K562 (cell line): ENCODE results near the gene NRXN3. TPM values are rescaled to one million over a fixed set of nuclear protein-coding genes. Genes with fewer than 3 reads are reported as not detected.

Source experiments
- ATAC-seq: fragments of 200-7000 bp; cut with Tn5 transposase; 3 replicates; pipeline ENCODE4 v1.9.1; 2020; ENCODE audit warnings: moderate library complexity
- BruUV-seq: library from RNA; stranded (reverse); fragments of 400-500 nt; replicated peaks from 2 replicates; lab custom pipeline; 2021; lab: Mats Ljungman, UMichigan
- CTCF ChIA-PET: fragments of 300-600 bp; formaldehyde crosslinking; extraction: SDS; loops from one replicate; lab custom pipeline; 2021; ENCODE audit warnings: low intra/inter-chr PET ratio; lab: Yijun Ruan, JAX
- POLR2A ChIA-PET: fragments of 300-600, 350-650 bp; sonication (Branson Sonifier 250); formaldehyde crosslinking; extraction: SDS; loops from one replicate; lab custom pipeline; 2021; ENCODE audit warnings: antibody characterized with exemption, inconsistent platforms; lab: Yijun Ruan, JAX
- DNase-seq, 4 experiments: peaks; one replicate each; pipeline versions ENCODE4 v3.0.0 to v3.0.0-alpha.2; 2011 to 2018; ENCODE audit warnings: low spot score in 3 of 4, mixed read lengths in 3 of 4; ENCODE audit errors: extremely low read depth in 1 of 4
- FAIRE-seq: peaks from 2 replicates; lab custom pipeline; 2011; peaks lifted over from hg19 to GRCh38; lab: Jason Lieb, UNC
- H2AFZ ChIP-seq: 2 replicates; pipeline ENCODE4 v1.6.0; 2011; ENCODE audit warnings: low read depth, low read length, control low read depth, inconsistent platforms
- H3K27ac ChIP-seq: fragments of 200-600 bp; 3 replicates; pipeline ENCODE4 v1.8.0; 2011; ENCODE audit warnings: low read depth, mild to moderate bottlenecking, control low read depth, inconsistent platforms, low read length, moderate library complexity, mixed read lengths; ENCODE audit errors: extremely low read depth
- H3K27me3 ChIP-seq, 2 experiments: fragments of 300-600 bp in 1 of 2; 2 replicates in 1 of 2; 3 replicates in 1 of 2; pipeline versions ENCODE4 v1.6.0 to v1.8.0; 2011; ENCODE audit warnings: inconsistent platforms in 2 of 2, low read length in 2 of 2, mild to moderate bottlenecking in 1 of 2, mixed read lengths in 1 of 2, moderate library complexity in 1 of 2; ENCODE audit not compliant: control insufficient read depth in 2 of 2, insufficient read depth in 2 of 2
- H3K36me3 ChIP-seq: fragments of 300-600 bp; 3 replicates; pipeline ENCODE4 v1.8.0; 2011; ENCODE audit warnings: mild to moderate bottlenecking, low read length, inconsistent platforms; ENCODE audit not compliant: control insufficient read depth, insufficient read depth
- H3K4me1 ChIP-seq, 2 experiments: fragments of 200-600 bp in 1 of 2; replicated peaks in 1 of 2; 2 replicates in 1 of 2; 3 replicates in 1 of 2; pipeline versions ENCODE4 v1.5.1 to v1.8.0; 2011; ENCODE audit warnings: inconsistent platforms in 2 of 2, low read length in 2 of 2, mild to moderate bottlenecking in 1 of 2, mixed read lengths in 1 of 2, moderate library complexity in 1 of 2; ENCODE audit not compliant: control insufficient read depth in 2 of 2, insufficient read depth in 2 of 2
- H3K4me2 ChIP-seq: 2 replicates; pipeline ENCODE4 v1.6.1; 2011; ENCODE audit warnings: low read length, control low read depth, inconsistent platforms, mixed read lengths; ENCODE audit not compliant: insufficient read depth
- H3K4me3 ChIP-seq: fragments of 200-600 bp; sonication (generic), shearing (Covaris generic); 2 replicates; pipeline ENCODE4 v1.5.1; 2016; ENCODE audit warnings: control low read depth, inconsistent platforms
- H3K79me2 ChIP-seq: fragments of 200-600 bp; 3 replicates; pipeline ENCODE4 v1.8.0; 2011; ENCODE audit warnings: low read length, inconsistent platforms; ENCODE audit not compliant: control insufficient read depth, insufficient read depth
- H3K9ac ChIP-seq, 2 experiments: 2 replicates each; pipeline versions ENCODE4 v1.6.0 to v1.6.1; 2011; ENCODE audit warnings: low read depth in 2 of 2, low read length in 2 of 2, control low read depth in 1 of 2, inconsistent platforms in 1 of 2, mild to moderate bottlenecking in 1 of 2, mixed read lengths in 1 of 2; ENCODE audit not compliant: insufficient read depth in 1 of 2
- H3K9me1 ChIP-seq: one replicate; pipeline ENCODE4 v1.6.0; 2011; ENCODE audit warnings: inconsistent platforms, mild to moderate bottlenecking, low read length, moderate library complexity; ENCODE audit not compliant: control insufficient read depth, insufficient read depth
- H3K9me3 ChIP-seq: replicated peaks from 2 replicates; pipeline ENCODE4 v1.5.1; 2011; ENCODE audit warnings: low read depth, low read length, inconsistent platforms; ENCODE audit not compliant: control insufficient read depth, insufficient read depth
- H4K20me1 ChIP-seq: replicated peaks from 2 replicates; pipeline ENCODE4 v1.6.1; 2011; ENCODE audit warnings: low read length, inconsistent platforms, mixed read lengths; ENCODE audit not compliant: control insufficient read depth, insufficient read depth
- AFF1 ChIP-seq, 2 experiments: fragments of 450-650 bp; IDR thresholded peaks; 2 replicates each; pipeline ENCODE4 v1.6.1; 2018; ENCODE audit warnings: mild to moderate bottlenecking in 2 of 2, low read depth in 1 of 2; ENCODE audit not compliant: partially characterized antibody in 2 of 2
- ARID1B ChIP-seq: fragments of 450-650 bp; IDR thresholded peaks from 2 replicates; pipeline ENCODE4 v1.6.1; 2016; ENCODE audit warnings: antibody characterized with exemption, mild to moderate bottlenecking, inconsistent platforms
- BRCA1 ChIP-seq, 2 experiments: fragments of 450-650 bp in 1 of 2; sonication (generic) in 1 of 2; formaldehyde crosslinking in 1 of 2; IDR thresholded peaks; 2 replicates each; pipeline versions ENCODE4 v1.5.0 to v1.6.1; 2017 to 2020; ENCODE audit warnings: mild to moderate bottlenecking in 1 of 2, missing genetic modification reagents in 1 of 2
- CGGBP1 ChIP-seq: fragments of 250-450 bp; sonication (Bioruptor Pico); IDR thresholded peaks from 2 replicates; pipeline ENCODE4 v1.9.0; 2021; ENCODE audit warnings: mild to moderate bottlenecking
- EHMT2 ChIP-seq: fragments of 450-650 bp; IDR thresholded peaks from 2 replicates; pipeline ENCODE4 v1.6.1; 2018; ENCODE audit warnings: antibody characterized with exemption
- ILF3 ChIP-seq: fragments of 450-650 bp; IDR thresholded peaks from 2 replicates; pipeline ENCODE4 v1.6.1; 2018; ENCODE audit warnings: antibody characterized with exemption, mild to moderate bottlenecking, moderate library complexity, borderline replicate concordance
- KLF6 ChIP-seq: fragments of 250-450 bp; sonication (Bioruptor Pico); IDR thresholded peaks from 2 replicates; pipeline ENCODE4 v1.4.0; 2020; ENCODE audit warnings: mild to moderate bottlenecking, moderate library complexity, borderline replicate concordance
- MLLT1 ChIP-seq, 2 experiments: fragments of 450-650 bp; IDR thresholded peaks; 2 replicates each; pipeline ENCODE4 v1.6.1; 2016
- NBN ChIP-seq: fragments of 450-650 bp; IDR thresholded peaks from 2 replicates; pipeline ENCODE4 v1.6.1; 2016; ENCODE audit warnings: low read depth, mild to moderate bottlenecking
- PKNOX1 ChIP-seq: fragments of 450-650 bp; IDR thresholded peaks from 2 replicates; pipeline ENCODE4 v1.6.1; 2016
- SMARCB1 ChIP-seq: IDR thresholded peaks from 2 replicates; pipeline ENCODE4 v1.6.1; 2011; ENCODE audit warnings: improper control_type of control experiment, low read depth; ENCODE audit not compliant: insufficient read length
- TCF7 ChIP-seq: sonication (generic); IDR thresholded peaks from 2 replicates; pipeline ENCODE4 v1.6.1; 2016; ENCODE audit warnings: antibody characterized with exemption, borderline replicate concordance
- WHSC1 ChIP-seq: IDR thresholded peaks from one replicate; pipeline ENCODE4 v1.6.1; 2012; ENCODE audit warnings: low read length, control low read depth, inconsistent platforms
- ZBTB43 ChIP-seq: sonication (generic); formaldehyde crosslinking; IDR thresholded peaks from 2 replicates; pipeline ENCODE4 v1.8.0; 2023; ENCODE audit warnings: mild to moderate bottlenecking, missing genetic modification reagents
- ZFPM2 ChIP-seq: fragments of 250-450 bp; sonication (Bioruptor Pico); IDR thresholded peaks from 2 replicates; pipeline ENCODE4 v1.5.1; 2022; ENCODE audit warnings: mild to moderate bottlenecking
- ZNF764 ChIP-seq: fragments of 250-450 bp; sonication (Bioruptor Pico); IDR thresholded peaks from 2 replicates; pipeline ENCODE4 v1.4.0; 2020; ENCODE audit warnings: low read depth, mild to moderate bottlenecking, moderate library complexity
- WGBS: fragments of 100-300 bp; shearing (Covaris generic); methylation state at CpG from one replicate; pipeline ENCODE4 v1.1.6; 2016; ENCODE audit warnings: low coverage, mixed read lengths; ENCODE audit not compliant: insufficient coverage; ENCODE audit errors: missing lambda C conversion rate; 5-methylcytosine and 5-hydroxymethylcytosine counted together
- in situ Hi-C: fragments of 300-500 bp; cut with MboI; formaldehyde crosslinking; loops from 4 replicates; pipeline ENCODE4 v1.15.0; 2018; ENCODE audit warnings: inconsistent platforms, mixed read lengths
- intact Hi-C: fragments of 100-400 bp; cut with micrococcal nuclease; formaldehyde crosslinking; loops from 2 replicates; pipeline ENCODE4 v1.14.2; 2022
- polyA plus RNA-seq, 8 experiments: library from polyadenylated mRNA; depleted of rRNA in 4 of 8; stranded (reverse) in 5 of 8; unstranded in 3 of 8; fragments of >200 nt; fragmentation: Nextera tagmentation in 2 of 8; fragmentation: Illumina TruSeq in 1 of 8; extraction: Ambion mirVana in 2 of 8; extraction: Trizol in 1 of 8; gene quantifications; 2 replicates each; pipeline versions ENCODE4 v1.2.1 to v1.2.3, GENCODE V29; 2011 to 2014; ENCODE audit warnings: inconsistent platforms in 1 of 8, missing spikeins in 1 of 8
- total RNA-seq, 7 experiments: library from RNA; depleted of rRNA in 6 of 7; stranded (reverse); fragments of >200 nt in 6 of 7; fragmentation: Illumina TruSeq in 2 of 7; extraction: Trizol in 2 of 7; gene quantifications; 2 replicates each; pipeline versions ENCODE4 v1.2.1 to v1.2.3, GENCODE V29; 2011 to 2021; ENCODE audit warnings: low replicate concordance in 1 of 7

NRXN3 gene
- total and polyA plus RNA-seq, 9 of the 15 experiments (the other 6 are each of a cell fraction or from before 2014, with no cell fraction given): 0.09 TPM; not detected in 8

- CTCF ChIA-PET: no interaction called here
- TF ChIP-seq MLLT1 (IDR thresholded peaks at IDR 0.05): no peak
- TF ChIP-seq WHSC1: no peak
- TF ChIP-seq NBN: no peak
- TF ChIP-seq KLF6 (CRISPR knock-in tag): no peak
- no peak for TF ChIP-seq ARID1B
- no peak for TF ChIP-seq SMARCB1
- TF ChIP-seq CGGBP1 (CRISPR knock-in tag): no peak
- no peak for TF ChIP-seq ZFPM2
- TF ChIP-seq EHMT2: no peak
- no peak for TF ChIP-seq TCF7
- TF ChIP-seq ZBTB43 (CRISPR knock-in tag): no peak
- no peak for TF ChIP-seq AFF1 (IDR thresholded peaks at IDR 0.05; ENCODE audit: low read depth in 1 of 2, partially characterized antibody in 2 of 2)
- no peak for TF ChIP-seq PKNOX1
- no peak for TF ChIP-seq ZNF764 (CRISPR knock-in tag)
- no peak for TF ChIP-seq BRCA1 (IDR thresholded peaks at IDR 0.05)
- TF ChIP-seq BRCA1 (CRISPR knock-in tag; IDR thresholded peaks at IDR 0.05): no peak
- no peak for TF ChIP-seq ILF3
Measured at GRCh38 chr14:79021766-79022165, 851.6 kb downstream of the NRXN3 start.

More at GRCh38 chr14:79021766-79022165, 851.6 kb downstream of the NRXN3 start:
- WGBS: 0% methylated on average over 1 of the region's 1 CpG
- Histone ChIP-seq H4K20me1 (no peaks in the 10 kb centered on the region), H3K27me3 (no peaks in the 10 kb centered on the region), H3K9me1 (no peaks in the 10 kb centered on the region), H3K4me1 (no peaks in the 10 kb centered on the region), H3K27ac (no peak overlapping the region), H2AFZ (no peak overlapping the region), H3K4me3 (no peak overlapping the region), H3K9ac (no peak overlapping the region), H3K4me2 (no peak overlapping the region), H3K9me3 (0 out of 2 replicates have a peak, but pooled peaks cover 1% of the 10 kb centered on the region), H3K79me2 (no peaks in the 10 kb centered on the region), H3K36me3 (no peaks in the 10 kb centered on the region)
- DNase-seq (no peak), FAIRE-seq (no peak), ATAC-seq (no peak)
- intact Hi-C loops: no loop called here
- no TSS peak for BruUV-seq
- POLR2A ChIA-PET: no interaction called here
- in situ Hi-C loops: no loop called here
